ENCODE data around the gene TTC9C. TPM values are rescaled to one million over a fixed set of nuclear protein-coding genes. Genes with fewer than 3 reads are reported as not detected.

TTC9C gene
- total and polyA plus RNA-seq, 2 of the 13 experiments (the other 11 are each of a cell fraction or from before 2014, with no cell fraction given) = 28.0 to 36.4 TPM

DNA sequence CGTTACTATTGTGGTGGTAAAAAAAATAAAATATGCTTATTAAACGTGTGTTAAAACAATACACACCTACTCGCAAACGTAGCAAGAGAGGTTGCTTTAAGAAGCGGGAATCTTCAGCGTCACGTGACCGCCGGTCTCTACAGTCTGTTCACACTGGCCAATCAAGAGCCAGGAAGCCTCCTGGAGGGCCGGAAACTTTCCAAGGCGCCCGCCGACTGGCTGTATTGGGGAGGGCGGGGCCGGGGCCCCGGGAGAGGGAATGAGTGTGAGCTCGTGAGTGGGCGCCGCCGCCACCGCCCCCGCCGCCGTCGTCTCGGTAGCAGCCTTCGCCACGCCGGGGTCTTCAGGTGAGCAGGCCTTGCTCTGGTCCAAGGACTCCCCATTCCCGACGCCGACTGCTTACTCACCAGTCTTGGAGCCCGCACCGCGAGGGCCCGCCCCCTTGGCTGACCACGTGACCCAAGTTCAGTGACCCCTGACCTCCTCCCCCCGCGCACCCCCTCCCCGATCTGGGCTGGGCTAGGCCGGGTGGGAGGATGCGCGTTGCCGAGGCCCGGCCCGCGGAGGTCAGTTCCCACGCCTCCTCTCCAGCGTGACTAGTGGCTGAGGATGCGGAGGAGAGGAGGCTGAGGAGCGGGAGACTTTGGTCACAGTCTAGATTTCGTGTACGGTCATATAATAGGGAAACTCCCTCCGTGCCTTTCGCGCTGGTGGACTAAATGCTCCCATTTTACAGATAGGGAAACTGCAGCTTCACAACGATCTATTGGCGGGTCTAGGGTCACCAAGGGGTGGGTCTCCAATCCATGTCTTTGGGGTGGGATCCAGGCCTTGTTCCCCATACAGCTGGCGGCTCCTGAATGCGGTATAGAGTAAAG, 43.1 kb downstream of the TTC9C start, which contains the start of gene TAF6L (continued):
- TF ChIP-seq, protein P1, sequence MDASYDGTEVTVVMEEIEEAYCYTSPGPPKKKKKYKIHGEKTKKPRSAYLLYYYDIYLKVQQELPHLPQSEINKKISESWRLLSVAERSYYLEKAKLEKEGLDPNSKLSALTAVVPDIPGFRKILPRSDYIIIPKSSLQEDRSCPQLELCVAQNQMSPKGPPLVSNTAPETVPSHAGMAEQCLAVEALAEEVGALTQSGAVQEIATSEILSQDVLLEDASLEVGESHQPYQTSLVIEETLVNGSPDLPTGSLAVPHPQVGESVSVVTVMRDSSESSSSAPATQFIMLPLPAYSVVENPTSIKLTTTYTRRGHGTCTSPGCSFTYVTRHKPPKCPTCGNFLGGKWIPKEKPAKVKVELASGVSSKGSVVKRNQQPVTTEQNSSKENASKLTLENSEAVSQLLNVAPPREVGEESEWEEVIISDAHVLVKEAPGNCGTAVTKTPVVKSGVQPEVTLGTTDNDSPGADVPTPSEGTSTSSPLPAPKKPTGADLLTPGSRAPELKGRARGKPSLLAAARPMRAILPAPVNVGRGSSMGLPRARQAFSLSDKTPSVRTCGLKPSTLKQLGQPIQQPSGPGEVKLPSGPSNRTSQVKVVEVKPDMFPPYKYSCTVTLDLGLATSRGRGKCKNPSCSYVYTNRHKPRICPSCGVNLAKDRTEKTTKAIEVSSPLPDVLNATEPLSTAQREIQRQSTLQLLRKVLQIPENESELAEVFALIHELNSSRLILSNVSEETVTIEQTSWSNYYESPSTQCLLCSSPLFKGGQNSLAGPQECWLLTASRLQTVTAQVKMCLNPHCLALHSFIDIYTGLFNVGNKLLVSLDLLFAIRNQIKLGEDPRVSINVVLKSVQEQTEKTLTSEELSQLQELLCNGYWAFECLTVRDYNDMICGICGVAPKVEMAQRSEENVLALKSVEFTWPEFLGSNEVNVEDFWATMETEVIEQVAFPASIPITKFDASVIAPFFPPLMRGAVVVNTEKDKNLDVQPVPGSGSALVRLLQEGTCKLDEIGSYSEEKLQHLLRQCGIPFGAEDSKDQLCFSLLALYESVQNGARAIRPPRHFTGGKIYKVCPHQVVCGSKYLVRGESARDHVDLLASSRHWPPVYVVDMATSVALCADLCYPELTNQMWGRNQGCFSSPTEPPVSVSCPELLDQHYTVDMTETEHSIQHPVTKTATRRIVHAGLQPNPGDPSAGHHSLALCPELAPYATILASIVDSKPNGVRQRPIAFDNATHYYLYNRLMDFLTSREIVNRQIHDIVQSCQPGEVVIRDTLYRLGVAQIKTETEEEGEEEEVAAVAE (CRISPR knock-in tag; IDR thresholded peaks at IDR 0.05; ENCODE audit: borderline replicate concordance) = peak; percentile 95
- TF ChIP-seq PHF8 (CRISPR knock-in tag; IDR thresholded peaks at IDR 0.05) = peak; percentile 71
- no peak for TF ChIP-seq PRMT3 (CRISPR knock-in tag; IDR thresholded peaks at IDR 0.05; ENCODE audit: borderline replicate concordance, low read depth)
- no peak for TF ChIP-seq ZNF280D (CRISPR knock-in tag; IDR thresholded peaks at IDR 0.05)
- no peak for TF ChIP-seq FOSL1 (CRISPR knock-in tag; IDR thresholded peaks at IDR 0.05; ENCODE audit: borderline replicate concordance)
- 0 out of 2 replicates have a peak, but pooled peaks have one; percentile 64 for TF ChIP-seq MEF2D (CRISPR knock-in tag; IDR thresholded peaks at IDR 0.05)
- TF ChIP-seq, protein P2, sequence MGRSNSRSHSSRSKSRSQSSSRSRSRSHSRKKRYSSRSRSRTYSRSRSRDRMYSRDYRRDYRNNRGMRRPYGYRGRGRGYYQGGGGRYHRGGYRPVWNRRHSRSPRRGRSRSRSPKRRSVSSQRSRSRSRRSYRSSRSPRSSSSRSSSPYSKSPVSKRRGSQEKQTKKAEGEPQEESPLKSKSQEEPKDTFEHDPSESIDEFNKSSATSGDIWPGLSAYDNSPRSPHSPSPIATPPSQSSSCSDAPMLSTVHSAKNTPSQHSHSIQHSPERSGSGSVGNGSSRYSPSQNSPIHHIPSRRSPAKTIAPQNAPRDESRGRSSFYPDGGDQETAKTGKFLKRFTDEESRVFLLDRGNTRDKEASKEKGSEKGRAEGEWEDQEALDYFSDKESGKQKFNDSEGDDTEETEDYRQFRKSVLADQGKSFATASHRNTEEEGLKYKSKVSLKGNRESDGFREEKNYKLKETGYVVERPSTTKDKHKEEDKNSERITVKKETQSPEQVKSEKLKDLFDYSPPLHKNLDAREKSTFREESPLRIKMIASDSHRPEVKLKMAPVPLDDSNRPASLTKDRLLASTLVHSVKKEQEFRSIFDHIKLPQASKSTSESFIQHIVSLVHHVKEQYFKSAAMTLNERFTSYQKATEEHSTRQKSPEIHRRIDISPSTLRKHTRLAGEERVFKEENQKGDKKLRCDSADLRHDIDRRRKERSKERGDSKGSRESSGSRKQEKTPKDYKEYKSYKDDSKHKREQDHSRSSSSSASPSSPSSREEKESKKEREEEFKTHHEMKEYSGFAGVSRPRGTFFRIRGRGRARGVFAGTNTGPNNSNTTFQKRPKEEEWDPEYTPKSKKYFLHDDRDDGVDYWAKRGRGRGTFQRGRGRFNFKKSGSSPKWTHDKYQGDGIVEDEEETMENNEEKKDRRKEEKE (IDR thresholded peaks at IDR 0.05) = no peak
- 0 out of 2 replicates have a peak, but pooled peaks have one; percentile 19 for TF ChIP-seq MIER2 (CRISPR knock-in tag; IDR thresholded peaks at IDR 0.05)
- no peak for TF ChIP-seq MAFG (CRISPR knock-in tag; IDR thresholded peaks at IDR 0.05)
- TF ChIP-seq TGIF2 (CRISPR knock-in tag; IDR thresholded peaks at IDR 0.05) = no peak
- TF ChIP-seq ZNF720 (CRISPR knock-in tag; IDR thresholded peaks at IDR 0.05) = no peak
- TF ChIP-seq TBX2 (CRISPR knock-in tag; IDR thresholded peaks at IDR 0.05; ENCODE audit: borderline replicate concordance) = peak; percentile 19; the same call in 1 of the 2 replicates
- no peak; the same call in 1 of the 2 replicates for TF ChIP-seq U2AF2 (IDR thresholded peaks at IDR 0.05; ENCODE audit: low read depth, low read length)
- TF ChIP-seq ZSCAN5A (CRISPR knock-in tag; IDR thresholded peaks at IDR 0.05; ENCODE audit: borderline replicate concordance) = 0 out of 2 replicates have a peak, but pooled peaks have one; percentile 60
- peak; percentile 63; the same call in 1 of the 2 replicates for TF ChIP-seq PITX1 (CRISPR knock-in tag; IDR thresholded peaks at IDR 0.05)
- TF ChIP-seq ZFP36L1 (CRISPR knock-in tag; IDR thresholded peaks at IDR 0.05) = no peak
